HL-60 (cell line): ENCODE results near the gene CCAR1.

Experiments
- DNase-seq, 2 experiments: peaks; one replicate each; pipeline ENCODE4 v3.0.0-alpha.2; 2010 to 2020; ENCODE audit warnings: low read depth in 1 of 2, low spot score in 1 of 2
- H3K27ac ChIP-seq: fragments of 250-450 bp; sonication (Bioruptor Pico); replicated peaks from 2 replicates; pipeline ENCODE4 v1.5.1; 2020; ENCODE audit warnings: mild to moderate bottlenecking, moderate library complexity
- H3K27me3 ChIP-seq: fragments of 250-450 bp; sonication (Bioruptor Pico); 2 replicates; pipeline ENCODE4 v1.5.1; 2021; ENCODE audit warnings: mild to moderate bottlenecking, moderate library complexity; ENCODE audit not compliant: insufficient read depth, poor library complexity, severe bottlenecking
- H3K4me3 ChIP-seq: replicated peaks from 2 replicates; pipeline ENCODE4 v1.5.1; 2011; ENCODE audit warnings: mild to moderate bottlenecking, control low read depth, low read length; ENCODE audit not compliant: insufficient read depth
- GABPA ChIP-seq: IDR thresholded peaks from 2 replicates; pipeline ENCODE4 v1.6.1; 2012; ENCODE audit warnings: low read depth
- POLR2AphosphoS5 ChIP-seq: IDR thresholded peaks from 2 replicates; pipeline ENCODE4 v1.6.1; 2012; ENCODE audit warnings: low read depth
- SPI1 ChIP-seq: IDR thresholded peaks from 2 replicates; pipeline ENCODE4 v1.6.1; 2012; ENCODE audit warnings: low read depth, mild to moderate bottlenecking, borderline replicate concordance
- TF ChIP-seq, protein P1 (sequence below): IDR thresholded peaks from one replicate; pipeline ENCODE4 v1.5.1; 2011; ENCODE audit warnings: low read length, control low read depth, inconsistent platforms; ENCODE audit not compliant: insufficient read depth
- TF ChIP-seq, protein P2 (sequence below): IDR thresholded peaks from 2 replicates; pipeline ENCODE4 v1.6.1; 2012; ENCODE audit warnings: low read depth; ENCODE audit not compliant: insufficient replicate concordance

Gene CCAR1

DNA sequence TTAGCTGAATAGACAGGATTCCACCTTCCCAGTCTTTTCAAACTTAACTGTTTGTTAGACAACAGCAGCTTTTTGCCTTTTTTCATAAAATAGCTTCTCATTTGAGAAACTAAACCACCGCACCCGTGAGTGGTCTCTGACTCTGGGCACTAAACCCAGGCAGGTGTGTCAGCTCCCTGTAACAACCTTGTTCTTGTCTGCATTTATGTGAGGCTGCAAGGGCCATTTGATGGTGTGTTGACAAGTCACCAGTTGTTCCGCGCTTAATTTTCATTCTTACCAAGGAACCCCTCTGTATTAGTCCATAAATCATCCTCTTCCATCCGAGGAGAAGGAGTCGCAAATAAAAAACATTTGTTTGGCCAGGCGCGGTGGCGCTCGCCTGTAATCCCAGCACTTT is 107.8 kb downstream of the CCAR1 start:
- H3K27ac ChIP-seq: no peak overlapping the region
- no peak for TF ChIP-seq POLR2AphosphoS5
- TF ChIP-seq, protein P1, sequence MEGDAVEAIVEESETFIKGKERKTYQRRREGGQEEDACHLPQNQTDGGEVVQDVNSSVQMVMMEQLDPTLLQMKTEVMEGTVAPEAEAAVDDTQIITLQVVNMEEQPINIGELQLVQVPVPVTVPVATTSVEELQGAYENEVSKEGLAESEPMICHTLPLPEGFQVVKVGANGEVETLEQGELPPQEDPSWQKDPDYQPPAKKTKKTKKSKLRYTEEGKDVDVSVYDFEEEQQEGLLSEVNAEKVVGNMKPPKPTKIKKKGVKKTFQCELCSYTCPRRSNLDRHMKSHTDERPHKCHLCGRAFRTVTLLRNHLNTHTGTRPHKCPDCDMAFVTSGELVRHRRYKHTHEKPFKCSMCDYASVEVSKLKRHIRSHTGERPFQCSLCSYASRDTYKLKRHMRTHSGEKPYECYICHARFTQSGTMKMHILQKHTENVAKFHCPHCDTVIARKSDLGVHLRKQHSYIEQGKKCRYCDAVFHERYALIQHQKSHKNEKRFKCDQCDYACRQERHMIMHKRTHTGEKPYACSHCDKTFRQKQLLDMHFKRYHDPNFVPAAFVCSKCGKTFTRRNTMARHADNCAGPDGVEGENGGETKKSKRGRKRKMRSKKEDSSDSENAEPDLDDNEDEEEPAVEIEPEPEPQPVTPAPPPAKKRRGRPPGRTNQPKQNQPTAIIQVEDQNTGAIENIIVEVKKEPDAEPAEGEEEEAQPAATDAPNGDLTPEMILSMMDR: no peak
- TF ChIP-seq SPI1: no peak
- TF ChIP-seq, protein P2, sequence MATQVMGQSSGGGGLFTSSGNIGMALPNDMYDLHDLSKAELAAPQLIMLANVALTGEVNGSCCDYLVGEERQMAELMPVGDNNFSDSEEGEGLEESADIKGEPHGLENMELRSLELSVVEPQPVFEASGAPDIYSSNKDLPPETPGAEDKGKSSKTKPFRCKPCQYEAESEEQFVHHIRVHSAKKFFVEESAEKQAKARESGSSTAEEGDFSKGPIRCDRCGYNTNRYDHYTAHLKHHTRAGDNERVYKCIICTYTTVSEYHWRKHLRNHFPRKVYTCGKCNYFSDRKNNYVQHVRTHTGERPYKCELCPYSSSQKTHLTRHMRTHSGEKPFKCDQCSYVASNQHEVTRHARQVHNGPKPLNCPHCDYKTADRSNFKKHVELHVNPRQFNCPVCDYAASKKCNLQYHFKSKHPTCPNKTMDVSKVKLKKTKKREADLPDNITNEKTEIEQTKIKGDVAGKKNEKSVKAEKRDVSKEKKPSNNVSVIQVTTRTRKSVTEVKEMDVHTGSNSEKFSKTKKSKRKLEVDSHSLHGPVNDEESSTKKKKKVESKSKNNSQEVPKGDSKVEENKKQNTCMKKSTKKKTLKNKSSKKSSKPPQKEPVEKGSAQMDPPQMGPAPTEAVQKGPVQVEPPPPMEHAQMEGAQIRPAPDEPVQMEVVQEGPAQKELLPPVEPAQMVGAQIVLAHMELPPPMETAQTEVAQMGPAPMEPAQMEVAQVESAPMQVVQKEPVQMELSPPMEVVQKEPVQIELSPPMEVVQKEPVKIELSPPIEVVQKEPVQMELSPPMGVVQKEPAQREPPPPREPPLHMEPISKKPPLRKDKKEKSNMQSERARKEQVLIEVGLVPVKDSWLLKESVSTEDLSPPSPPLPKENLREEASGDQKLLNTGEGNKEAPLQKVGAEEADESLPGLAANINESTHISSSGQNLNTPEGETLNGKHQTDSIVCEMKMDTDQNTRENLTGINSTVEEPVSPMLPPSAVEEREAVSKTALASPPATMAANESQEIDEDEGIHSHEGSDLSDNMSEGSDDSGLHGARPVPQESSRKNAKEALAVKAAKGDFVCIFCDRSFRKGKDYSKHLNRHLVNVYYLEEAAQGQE: no peak
- no peak for TF ChIP-seq GABPA
- H3K4me3 ChIP-seq: no peak overlapping the region
- no peak for DNase-seq
- peaks cover 4% of the 10 kb centered on the region for H3K27me3 ChIP-seq

DNA sequence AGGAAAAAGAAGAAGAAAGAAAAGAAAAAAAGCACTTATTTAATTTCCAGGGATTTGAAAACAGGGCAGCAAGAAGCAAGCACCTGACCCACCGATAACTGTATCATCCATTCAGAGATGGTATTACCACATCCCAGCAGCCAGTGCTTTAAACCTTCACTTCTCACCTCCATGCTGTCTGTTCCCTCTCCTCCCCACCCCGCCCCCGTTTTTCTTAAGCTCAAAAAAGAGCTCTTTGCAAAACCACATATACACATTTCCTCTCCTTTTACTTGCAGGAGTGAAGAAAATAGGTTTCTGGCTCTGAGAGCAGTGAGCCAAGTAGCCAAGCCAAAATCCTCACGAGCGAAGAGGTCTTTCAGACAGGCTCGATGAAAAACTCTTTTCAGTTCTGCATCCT is 108.5 kb downstream of the CCAR1 start:
- Histone ChIP-seq H3K27me3 (peaks cover 4% of the 10 kb centered on the region), H3K4me3 (no peak overlapping the region), H3K27ac (no peak overlapping the region)
- DNase-seq: no peak
- TF ChIP-seq SPI1: no peak
- TF ChIP-seq, protein P1: no peak

DNA sequence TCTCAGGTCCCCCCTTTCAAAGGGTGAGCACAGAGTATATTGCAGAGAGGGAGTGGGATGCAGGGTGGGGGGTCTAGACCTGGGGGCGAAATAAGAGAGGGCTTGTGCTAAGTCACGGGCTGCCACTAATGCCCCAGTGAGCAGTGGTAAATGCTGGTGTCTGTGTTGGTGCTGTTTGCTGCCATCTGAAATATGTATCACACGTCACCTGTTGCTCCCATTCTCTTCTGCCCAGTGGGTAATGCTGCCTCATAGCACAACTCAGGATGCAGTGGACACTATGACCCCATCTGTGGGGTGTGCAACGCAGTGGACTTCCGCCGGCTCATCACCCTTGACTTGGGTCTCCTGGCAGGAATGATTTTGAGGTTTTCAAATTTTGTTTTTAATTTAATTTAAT is 108.9 kb downstream of the CCAR1 start:
- Histone ChIP-seq H3K27ac (no peak overlapping the region), H3K4me3 (no peak overlapping the region), H3K27me3 (peaks cover 4% of the 10 kb centered on the region)
- no peak for DNase-seq
- TF ChIP-seq, protein P1: no peak
- TF ChIP-seq SPI1: no peak
- TF ChIP-seq, protein P2: no peak

DNA sequence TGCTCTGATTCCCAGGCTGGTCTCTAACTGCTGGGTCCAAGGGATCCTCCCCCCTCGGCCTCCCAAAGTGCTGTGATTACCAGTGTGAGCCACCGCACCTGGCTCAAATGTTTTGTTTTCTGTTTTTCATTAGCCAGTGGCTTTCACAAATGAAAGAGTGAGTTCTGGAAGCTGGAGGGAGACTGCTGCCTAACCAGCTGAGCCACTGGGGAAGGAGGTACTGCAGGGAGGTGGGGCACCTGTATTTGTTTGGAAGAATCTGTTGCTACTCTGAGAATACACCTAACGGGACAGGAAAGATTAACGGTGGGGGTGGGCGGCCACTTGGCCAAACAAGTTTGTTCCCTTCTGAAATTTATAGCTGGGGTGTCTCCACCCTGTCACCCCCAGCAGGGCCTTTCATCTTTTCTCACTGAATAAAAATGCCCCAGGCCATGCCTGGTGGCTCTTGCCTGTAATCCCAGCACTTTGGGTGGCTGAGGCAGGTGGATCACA is 111.0 kb downstream of the CCAR1 start:
- Histone ChIP-seq H3K4me3 (no peak overlapping the region), H3K27ac (no peak overlapping the region), H3K27me3 (peaks cover 4% of the 10 kb centered on the region)
- no peak for DNase-seq
- TF ChIP-seq, protein P1: no peak
- TF ChIP-seq GABPA: no peak
- TF ChIP-seq POLR2AphosphoS5: no peak
- TF ChIP-seq, protein P2: no peak
- TF ChIP-seq SPI1: no peak
